C4-2B (cell line): ENCODE measurements around the gene GRIN1.

ENCODE experiments used
- CTCF ChIP-seq: fragments of 450-650 bp; conservative IDR thresholded peaks from 2 replicates; pipeline ENCODE4 v1.5.1; 2017; ENCODE audit warnings: mild to moderate bottlenecking
- ZFX ChIP-seq: fragments of 450-650 bp; IDR thresholded peaks from 2 replicates; pipeline ENCODE4 v1.6.1; 2017

DNA sequence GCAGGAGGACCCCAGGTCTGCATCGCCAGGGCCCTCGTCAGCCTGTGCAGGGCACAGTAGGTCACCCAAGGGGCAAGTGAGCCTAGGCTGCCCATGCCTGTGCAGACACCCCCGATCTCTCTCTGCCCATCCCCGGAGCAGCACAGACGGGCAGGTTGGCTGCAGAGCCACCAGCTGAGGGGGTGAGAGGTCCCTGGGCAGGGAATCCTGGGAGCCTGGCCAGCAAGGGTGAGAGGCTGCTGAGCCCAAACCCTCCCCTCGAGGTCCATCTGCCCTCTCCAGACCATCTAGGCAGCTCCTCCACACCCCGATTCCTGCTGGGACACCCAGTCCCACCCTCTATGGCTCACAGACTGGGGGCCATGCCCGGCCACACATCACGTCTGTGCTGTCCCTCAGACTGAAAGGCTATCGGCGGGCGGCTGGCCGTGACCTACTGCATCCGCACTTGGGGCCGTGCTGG, 21.7 kb upstream of the GRIN1 start:
- TF ChIP-seq CTCF (no peak), ZFX (no peak)
